Stomach (tissue), 4 donors: ENCODE data around the gene HES5.

Source experiments
- CTCF ChIP-seq, 7 experiments: fragments of 450-650 bp in 4 of 7; fragments of 200-600 bp in 3 of 7; sonication (generic) in 3 of 7; IDR thresholded peaks; one replicate each; pipeline ENCODE4 v1.5.1; 2016 to 2019; ENCODE audit warnings: antibody characterized with exemption in 7 of 7, control low read depth in 2 of 7, mild to moderate bottlenecking in 1 of 7
- EP300 ChIP-seq: sonication (generic); formaldehyde crosslinking; IDR thresholded peaks from one replicate; pipeline ENCODE4 v1.6.1; 2017; ENCODE audit warnings: antibody characterized with exemption
- POLR2AphosphoS5 ChIP-seq, 3 donors: sonication (generic); formaldehyde crosslinking; IDR thresholded peaks; one replicate each; pipeline ENCODE4 v1.6.1; 2016; ENCODE audit warnings: antibody characterized with exemption in 3 of 3

GRCh38 chr1:2529784-2530512, at the start of gene HES5:
- TF ChIP-seq CTCF (IDR thresholded peaks at IDR 0.05) (no peak), POLR2AphosphoS5 (IDR thresholded peaks at IDR 0.05) (no peak), EP300 (no peak)
